Measurements from ENCODE around the gene PLPP1.

- TF ChIP-seq, protein P1, sequence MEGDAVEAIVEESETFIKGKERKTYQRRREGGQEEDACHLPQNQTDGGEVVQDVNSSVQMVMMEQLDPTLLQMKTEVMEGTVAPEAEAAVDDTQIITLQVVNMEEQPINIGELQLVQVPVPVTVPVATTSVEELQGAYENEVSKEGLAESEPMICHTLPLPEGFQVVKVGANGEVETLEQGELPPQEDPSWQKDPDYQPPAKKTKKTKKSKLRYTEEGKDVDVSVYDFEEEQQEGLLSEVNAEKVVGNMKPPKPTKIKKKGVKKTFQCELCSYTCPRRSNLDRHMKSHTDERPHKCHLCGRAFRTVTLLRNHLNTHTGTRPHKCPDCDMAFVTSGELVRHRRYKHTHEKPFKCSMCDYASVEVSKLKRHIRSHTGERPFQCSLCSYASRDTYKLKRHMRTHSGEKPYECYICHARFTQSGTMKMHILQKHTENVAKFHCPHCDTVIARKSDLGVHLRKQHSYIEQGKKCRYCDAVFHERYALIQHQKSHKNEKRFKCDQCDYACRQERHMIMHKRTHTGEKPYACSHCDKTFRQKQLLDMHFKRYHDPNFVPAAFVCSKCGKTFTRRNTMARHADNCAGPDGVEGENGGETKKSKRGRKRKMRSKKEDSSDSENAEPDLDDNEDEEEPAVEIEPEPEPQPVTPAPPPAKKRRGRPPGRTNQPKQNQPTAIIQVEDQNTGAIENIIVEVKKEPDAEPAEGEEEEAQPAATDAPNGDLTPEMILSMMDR (conservative IDR thresholded peaks at IDR 0.05 in 1 of 2, IDR thresholded peaks at IDR 0.05 in 1 of 2; ENCODE audit: extremely low read depth in 1 of 2, insufficient read depth in 1 of 2, low read depth in 1 of 2, low read length in 2 of 2): no peak
- no peak for TF ChIP-seq EZH2 (IDR thresholded peaks at IDR 0.05; ENCODE audit: borderline replicate concordance, low read length)
Observed at GRCh38 chr5:55540525-55540924, 5.8 kb upstream of the PLPP1 start.

Data from mammary epithelial cell (primary cell).